ENCODE data around the gene CASP6.

GRCh38 chr4:109683621-109684253 lies 19.5 kb downstream of the CASP6 start:
- no peak for TF ChIP-seq CTCF (IDR thresholded peaks at IDR 0.05)
- TF ChIP-seq POLR2A (IDR thresholded peaks at IDR 0.05; ENCODE audit: low read depth), result no peak
- no peak for TF ChIP-seq POLR2AphosphoS5 (IDR thresholded peaks at IDR 0.05)

Measured in esophagus muscularis mucosa (tissue), 3 donors.